ENCODE measurements around the gene C9orf85. TPM values are rescaled to one million over a fixed set of nuclear protein-coding genes. Genes with fewer than 3 reads are reported as not detected.
"Not testable (repeated sequence)": the region's sequence is repeated elsewhere in the genome, so short reads cannot be mapped to it uniquely, and the experiment has no call there.

Gene C9orf85
- total and polyA plus RNA-seq, 2 of the 4 experiments (the other 2 are of a cell fraction), result 4.3 to 8.4 TPM

DNA sequence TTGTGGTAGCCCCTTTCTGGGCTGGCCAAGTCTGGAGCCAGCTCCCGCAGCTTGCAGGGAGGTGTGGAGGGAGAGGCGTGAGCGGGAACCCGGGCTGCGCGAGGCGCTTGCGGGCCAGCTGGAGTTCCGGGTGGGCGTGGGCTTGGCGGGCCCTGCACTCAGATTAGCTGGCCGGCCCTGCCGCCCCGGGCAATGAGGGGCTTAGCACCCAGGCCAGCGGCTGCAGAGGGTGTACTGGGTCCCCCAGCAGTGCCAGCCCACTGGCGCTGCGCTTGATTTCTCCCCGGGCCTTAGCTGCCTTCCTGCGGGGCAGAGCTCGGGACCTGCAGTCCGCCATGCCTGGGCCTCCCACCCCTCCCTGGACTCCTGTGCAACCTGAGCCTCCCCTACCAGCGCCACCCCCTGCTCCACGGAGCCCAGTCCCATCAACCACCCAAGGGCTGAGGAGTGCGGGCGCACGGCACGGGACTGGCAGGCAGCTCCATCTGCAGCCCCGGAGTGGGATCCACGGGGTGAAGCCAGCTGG is 52.1 kb downstream of the C9orf85 start:
- intact Hi-C loops (cut with micrococcal nuclease); H3K36me3 ChIP-seq (ENCODE audit: control insufficient read depth, insufficient read depth, low read length); H3K14ac ChIP-seq (replicated peaks; ENCODE audit: low read depth, low read length); ATAC-seq (ENCODE audit: low read depth); POLR2A ChIA-PET (ENCODE audit: unreplicated experiment); H3K27me3 ChIP-seq (ENCODE audit: control insufficient read depth, insufficient read depth, low read length); BruUV-seq (replicated peaks); H3K23ac ChIP-seq (ENCODE audit: low read depth, low read length); H2BK120ac ChIP-seq (ENCODE audit: low read depth, low read length); H4K5ac ChIP-seq (ENCODE audit: low read depth, low read length); H2AK9ac ChIP-seq (replicated peaks; ENCODE audit: low read depth, low read length, poor library complexity); in situ Hi-C loops (cut with MboI; ENCODE audit: low sequenced_read_pairs); H2BK5ac ChIP-seq (ENCODE audit: low read depth, low read length, poor library complexity, severe bottlenecking); dilution Hi-C loops (cut with HindIII; ENCODE audit: low sequenced_read_pairs, unreplicated experiment); H3K4ac ChIP-seq (ENCODE audit: low read depth, low read length); H3K56ac ChIP-seq (ENCODE audit: extremely low read depth, insufficient read depth, low read length); DNase-seq; H3K4me3 ChIP-seq (ENCODE audit: insufficient read depth, low read depth, low read length); H3K18ac ChIP-seq (ENCODE audit: low read depth, low read length); H3K9me1 ChIP-seq (ENCODE audit: insufficient read depth, low read length); H4K8ac ChIP-seq (ENCODE audit: low read depth in 2 of 2, low read length in 2 of 2); H2BK15ac ChIP-seq (ENCODE audit: low read depth, low read length); H2AFZ ChIP-seq (replicated peaks; ENCODE audit: low read length, poor library complexity); H3K4me1 ChIP-seq (ENCODE audit: control insufficient read depth, insufficient read depth, low read length); H2AK5ac ChIP-seq (ENCODE audit: low read depth, low read length); CTCF ChIA-PET; H2BK20ac ChIP-seq (ENCODE audit: low read depth, low read length); H3K9me3 ChIP-seq (ENCODE audit: control insufficient read depth, insufficient read depth, low read length); H3K27ac ChIP-seq (ENCODE audit: insufficient read depth, low read length); H4K20me1 ChIP-seq (ENCODE audit: insufficient read depth, low read length); H3K79me1 ChIP-seq (ENCODE audit: low read depth in 1 of 2, low read length in 2 of 2); H4K91ac ChIP-seq (ENCODE audit: insufficient read depth, low read depth, low read length); H3K4me2 ChIP-seq (ENCODE audit: low read depth, low read length); H3K9ac ChIP-seq (ENCODE audit: low read depth, low read length): not testable (repeated sequence)
- WGBS, 2 experiments (ENCODE audit: extremely low coverage in 2 of 2, insufficient read length in 1 of 2), result 100% methylated on average over 10 of the region's 29 CpGs; no CpG with 5 or more reads in 1 of the 2 experiments
